GM21529 (cell line): ENCODE data around the gene CDC42EP3.

Source experiments
- ATAC-seq: cut with Tn5 transposase; IDR thresholded peaks from one replicate; pipeline ENCODE4 v1.9.1; 2021; ENCODE audit not compliant: unreplicated experiment

CDC42EP3 gene, protein sequence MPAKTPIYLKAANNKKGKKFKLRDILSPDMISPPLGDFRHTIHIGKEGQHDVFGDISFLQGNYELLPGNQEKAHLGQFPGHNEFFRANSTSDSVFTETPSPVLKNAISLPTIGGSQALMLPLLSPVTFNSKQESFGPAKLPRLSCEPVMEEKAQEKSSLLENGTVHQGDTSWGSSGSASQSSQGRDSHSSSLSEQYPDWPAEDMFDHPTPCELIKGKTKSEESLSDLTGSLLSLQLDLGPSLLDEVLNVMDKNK

DNA sequence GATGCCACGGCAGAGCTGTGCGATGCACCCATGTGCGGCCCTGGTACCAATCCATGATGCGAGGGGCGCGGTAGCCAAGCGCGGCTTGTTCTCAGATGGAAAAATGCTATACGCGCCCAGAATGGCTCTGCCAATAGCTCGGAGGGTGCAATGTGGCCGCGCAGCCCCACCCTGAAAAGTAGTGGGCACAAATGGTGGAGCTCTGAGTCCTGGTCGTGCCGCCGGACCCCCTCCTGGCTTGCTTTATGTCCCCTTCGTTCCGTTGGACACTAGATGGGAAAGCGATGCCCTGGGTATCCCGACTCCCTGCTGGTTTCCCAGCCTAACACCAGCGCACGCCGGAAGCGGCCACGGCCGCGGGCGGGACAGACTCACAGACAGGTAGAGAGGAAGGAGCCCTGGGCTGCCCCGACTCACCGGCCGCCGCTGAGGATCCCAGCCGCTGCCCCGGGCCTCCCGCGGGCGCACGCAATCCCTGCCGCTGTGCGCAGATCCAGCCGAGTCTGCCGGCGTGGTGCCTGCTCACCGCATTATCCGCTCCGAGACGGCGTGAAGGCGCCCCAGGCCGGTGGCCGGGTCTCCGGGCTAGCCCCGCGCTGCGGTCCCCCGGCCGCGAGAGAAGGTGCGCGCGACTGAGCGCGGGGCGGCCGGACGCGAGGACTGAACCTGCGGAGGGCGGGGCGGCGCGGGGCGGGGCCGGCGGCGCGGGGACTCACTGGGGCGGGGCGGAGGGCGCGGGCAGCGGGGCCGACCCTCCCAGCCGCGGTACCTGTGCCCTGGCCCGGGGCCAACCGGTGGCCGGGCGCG, at the start of gene CDC42EP3:
Gene CDC42EP3, minus strand, starts transcription at position 634 of the 807 bp plus-strand sequence. CDS start 25,055 bp downstream, outside the sequence.
- ATAC-seq = peak; percentile 52

DNA sequence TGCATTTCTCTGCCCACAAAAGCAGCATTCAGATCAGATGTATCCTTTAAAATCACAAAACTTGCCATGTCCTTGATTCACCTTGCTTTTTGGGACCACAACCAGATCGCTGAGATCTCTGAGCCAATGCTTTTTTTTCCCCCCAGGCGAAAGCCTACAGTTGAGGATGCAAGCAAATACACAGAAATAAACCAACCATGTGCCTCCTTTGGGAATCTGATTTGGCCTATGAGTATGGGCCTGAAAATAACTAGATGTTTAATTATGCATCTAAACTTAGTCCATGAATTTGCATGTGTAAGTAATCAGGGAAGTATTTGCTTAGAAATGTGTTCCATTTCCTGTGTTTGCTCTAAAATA, 49.7 kb upstream of the CDC42EP3 start:
- ATAC-seq = no peak

DNA sequence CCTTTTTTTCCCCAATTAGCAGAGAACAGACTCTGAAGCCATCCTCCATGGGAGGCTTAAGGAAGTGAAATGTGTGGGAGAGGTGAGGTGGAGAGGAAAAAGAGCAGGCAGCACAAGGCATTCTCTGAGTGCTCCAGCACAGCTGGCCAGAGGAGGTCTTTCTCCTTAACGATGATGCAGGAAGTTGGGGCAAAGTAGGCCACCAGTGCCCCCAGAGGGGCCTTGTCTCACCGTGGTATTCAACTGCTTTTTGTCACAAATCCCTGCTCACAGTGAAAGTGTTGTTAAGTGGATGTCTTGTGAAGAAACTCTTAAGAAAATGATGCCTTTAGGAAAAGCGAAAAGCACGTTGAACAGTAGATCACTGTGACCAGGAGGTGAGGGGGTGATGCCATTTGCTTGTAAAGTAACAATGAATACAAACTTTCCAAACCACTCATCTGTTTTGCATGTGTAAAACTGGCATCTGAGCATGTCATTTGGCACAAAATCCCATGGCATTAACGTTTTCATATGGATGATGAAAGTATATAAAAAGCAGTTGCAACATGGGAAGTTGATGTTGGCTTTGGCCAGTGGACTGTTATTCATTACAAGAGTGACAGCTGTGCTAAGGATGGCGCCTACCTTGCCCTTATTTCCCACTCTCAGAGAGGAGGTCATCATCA, 49.2 kb upstream of the CDC42EP3 start:
- no peak for ATAC-seq

DNA sequence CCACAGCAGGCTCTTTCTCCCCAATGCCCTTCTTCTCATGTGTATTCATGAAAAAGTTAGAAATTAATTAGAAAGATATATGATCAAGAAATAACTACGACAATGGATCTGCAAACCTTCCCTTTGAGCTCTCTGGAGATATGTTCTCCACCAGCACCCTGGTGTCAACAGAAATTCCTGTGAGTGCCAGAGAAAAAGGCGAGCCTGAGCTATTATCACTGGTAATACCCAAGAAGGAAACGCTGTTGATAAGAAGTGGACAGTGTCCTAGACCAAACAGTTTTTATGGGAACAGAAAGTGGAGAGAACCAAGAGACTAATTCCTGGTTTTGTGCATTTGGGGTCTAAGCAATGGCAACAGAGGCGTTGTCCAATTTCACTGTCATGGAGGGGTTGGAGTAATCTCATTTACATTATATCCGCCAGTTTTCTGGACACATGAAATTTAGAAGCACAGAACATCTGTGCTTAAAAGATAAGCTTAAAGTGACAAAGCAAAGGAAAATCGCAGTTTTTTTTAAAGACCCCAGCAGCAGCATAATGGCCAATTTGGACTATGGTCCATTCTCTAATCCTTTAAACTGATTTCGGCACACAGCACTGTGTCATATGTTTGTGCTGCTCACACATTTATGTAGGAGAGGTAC, 47.2 kb upstream of the CDC42EP3 start:
- ATAC-seq = no peak

DNA sequence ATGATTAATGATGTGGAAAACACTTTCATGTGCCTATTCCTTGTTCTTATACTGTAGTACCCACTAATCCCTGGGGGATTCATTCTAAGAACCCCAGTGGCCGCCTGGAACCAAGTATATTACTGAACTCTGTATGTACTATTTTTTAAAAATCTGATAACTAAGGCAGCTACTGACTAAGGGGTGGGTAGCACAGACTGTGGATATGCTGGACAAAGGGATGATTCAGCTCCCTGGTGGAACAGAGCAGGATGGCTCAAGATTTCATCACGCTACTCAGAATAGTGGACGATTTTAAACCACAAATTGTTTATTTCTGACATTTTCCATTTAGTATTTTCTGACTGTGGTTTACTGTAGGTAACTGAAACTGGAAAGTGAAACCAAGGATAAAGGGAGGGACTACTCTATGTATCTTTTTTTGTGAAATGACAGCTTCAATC, 41.8 kb upstream of the CDC42EP3 start:
- no peak for ATAC-seq

DNA sequence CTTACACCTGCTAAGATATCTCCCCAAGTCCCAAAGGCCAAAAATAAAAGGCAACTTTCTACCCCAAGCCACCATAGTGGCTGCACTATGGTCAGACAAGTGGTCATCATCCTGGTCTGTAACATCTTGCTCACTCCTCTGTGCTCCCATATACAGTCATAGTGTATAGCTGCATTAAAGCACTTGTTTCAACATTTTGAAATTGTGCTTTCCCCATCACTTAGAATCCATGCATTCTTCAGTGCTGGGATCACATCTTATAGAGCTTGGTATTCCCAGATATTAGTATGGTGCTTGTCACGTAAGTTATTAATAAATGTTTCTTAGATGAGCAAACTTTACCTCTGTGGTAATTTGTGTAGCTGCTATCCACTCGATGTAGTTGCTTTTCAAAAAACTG, 40.4 kb upstream of the CDC42EP3 start:
- peak; percentile 6 for ATAC-seq

DNA sequence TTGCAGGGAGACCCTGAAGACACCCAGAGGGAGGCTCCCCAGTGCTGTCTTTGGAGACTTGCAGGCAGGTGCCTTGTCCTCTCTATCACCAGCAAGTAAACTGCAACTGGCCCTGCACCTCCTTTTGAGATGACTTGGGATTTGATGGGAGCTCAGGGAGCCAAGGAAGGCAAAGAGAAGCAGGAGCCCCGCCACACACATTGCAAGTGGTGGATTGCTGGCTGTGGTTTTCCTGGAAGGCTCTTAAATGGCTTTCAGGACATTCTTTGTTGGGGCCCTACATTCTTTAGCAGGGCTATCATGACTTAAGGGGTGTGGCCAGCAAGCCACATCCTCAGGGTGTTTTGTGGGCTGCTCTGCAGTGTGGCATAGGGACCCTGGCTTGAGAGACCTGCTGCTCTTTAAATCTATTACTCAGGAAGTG, 39.9 kb upstream of the CDC42EP3 start:
- ATAC-seq = peak; percentile 52

DNA sequence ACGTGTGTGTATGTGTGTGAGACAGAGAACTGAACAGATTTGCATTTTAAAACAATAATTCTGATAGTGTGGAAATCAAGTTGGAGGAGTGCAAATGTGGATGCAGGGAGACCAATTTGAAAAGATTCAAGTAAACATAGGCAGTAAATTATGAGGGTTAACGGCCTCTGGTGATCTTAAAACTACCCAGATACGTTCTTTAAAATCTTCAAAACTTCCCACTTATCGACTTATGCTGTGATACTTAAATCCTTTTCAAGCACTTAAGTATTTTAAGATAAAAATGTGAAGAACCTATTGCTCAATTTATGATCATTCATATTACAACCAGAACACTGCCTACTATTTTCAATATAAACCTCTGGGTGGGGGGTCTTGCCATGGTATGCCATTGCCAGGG, 37.7 kb upstream of the CDC42EP3 start:
- no peak for ATAC-seq

DNA sequence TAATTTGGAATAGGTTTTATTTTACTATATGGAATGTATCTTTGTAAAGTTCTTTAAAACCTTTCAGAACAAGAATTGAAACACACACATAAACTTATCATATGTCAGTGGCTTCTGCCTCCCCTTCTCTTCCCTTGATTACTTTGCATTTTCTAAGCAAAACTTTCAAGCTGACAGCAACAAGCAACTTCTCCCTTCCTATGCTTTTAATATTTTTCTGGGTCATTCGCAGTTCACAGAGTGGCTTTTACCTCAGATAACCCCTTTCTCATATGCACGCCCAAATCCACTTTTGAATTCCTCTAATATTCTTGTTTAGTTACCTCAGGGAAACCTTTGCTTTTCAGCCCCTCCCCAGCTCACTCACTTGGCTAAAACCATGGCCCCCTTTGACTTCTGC, 36.7 kb upstream of the CDC42EP3 start:
- ATAC-seq = no peak

DNA sequence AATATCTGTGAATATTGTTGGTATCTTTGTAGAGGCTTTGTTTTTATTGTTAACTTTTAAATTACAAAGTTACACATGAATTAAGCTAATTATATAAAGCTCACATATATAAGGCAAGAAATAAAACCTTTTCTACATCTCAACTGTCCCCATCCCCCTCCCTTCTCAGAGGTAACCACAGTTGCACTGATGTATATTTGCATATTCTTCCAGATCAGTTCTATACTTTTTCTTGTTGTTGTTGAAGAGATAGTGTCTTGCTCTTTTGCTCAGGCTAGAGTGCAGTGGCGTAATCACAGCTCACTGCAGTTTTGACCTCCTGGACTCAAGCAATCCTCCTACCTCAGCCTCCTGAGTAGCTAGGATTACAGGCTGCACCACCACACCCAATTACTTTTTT, 36.0 kb upstream of the CDC42EP3 start:
- no peak for ATAC-seq

DNA sequence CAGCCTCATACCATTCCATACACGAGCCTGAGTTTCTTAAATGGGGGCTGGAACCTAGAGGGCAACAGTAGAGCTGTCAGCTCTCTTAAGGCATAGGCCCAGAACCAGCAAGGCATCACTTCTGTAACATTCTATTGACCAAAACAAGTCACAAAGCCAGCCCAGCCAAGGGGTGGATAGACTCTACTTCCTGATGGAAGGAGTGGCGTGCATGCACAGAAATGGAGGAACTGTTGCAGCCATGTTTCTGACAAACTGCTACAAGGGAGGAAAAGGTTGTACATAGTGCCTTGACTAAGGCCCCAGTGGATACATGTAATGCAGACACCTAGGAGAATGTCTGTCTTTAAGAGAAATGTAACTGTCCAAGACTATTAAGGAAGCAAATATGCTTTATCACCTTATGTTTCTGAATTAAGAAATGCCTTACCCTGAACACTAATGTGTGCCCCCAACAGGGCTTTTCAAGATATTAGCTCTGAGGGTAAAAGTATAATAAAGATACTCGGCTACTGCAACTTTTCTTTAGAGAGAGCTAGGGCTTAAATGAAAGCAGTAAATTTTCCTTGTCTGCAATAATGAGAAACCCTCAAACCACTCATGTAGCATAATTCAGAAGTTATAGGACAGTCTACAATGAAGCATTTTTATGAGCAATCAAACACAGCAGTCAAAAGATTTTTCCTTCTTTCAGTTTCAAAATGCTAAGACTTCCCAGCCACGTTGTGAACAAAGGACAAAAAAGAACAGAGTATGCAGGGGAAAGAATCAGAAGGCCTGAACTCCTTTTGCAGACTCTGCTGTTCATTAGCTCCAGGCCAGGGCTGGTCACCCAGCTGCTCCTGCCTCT, 35.1 kb upstream of the CDC42EP3 start:
- ATAC-seq = no peak

DNA sequence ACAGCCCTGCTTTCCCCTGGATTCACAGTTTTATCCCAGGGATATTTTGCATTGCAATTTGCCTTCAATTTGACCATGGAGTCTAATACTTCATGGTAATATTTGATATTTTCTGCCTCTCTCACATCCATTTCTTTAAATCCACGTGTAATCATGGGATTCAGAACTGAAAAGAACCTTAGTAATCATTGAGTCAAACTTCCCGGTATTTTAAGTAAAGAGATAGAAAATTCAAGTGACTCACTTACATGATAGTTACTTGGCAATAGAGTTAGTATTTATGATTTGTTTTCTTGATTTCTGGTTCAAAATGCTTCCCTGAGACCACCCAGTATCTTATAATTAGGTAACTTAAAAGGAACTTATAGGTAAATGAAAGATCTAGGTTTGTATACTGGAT, 33.7 kb upstream of the CDC42EP3 start:
- no peak for ATAC-seq

DNA sequence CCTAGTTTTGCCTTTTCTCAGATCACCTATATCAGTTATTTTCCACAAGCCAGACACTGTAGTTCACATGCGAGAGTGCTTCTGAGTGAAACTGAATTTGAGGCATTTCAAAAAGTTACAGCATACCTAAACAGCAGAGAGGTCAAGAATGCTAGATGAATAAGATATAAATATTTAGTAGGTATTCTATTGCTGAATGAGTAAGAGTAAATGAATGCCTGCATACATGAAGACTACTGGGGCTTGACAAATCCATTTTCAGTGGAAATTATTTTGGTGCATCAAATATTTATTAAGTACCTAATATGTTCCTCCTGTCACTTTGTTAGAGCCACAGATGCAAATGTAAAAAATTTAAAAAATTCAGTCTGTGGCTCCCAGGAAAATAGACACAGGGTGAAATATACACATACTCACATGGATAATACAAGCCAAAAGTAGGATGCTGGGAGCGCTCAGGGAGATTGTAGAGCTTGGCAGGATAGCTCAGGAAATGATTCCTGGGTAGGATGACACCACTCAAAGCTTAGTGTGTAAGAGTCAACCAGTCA, 27.6 kb upstream of the CDC42EP3 start:
- ATAC-seq = no peak

DNA sequence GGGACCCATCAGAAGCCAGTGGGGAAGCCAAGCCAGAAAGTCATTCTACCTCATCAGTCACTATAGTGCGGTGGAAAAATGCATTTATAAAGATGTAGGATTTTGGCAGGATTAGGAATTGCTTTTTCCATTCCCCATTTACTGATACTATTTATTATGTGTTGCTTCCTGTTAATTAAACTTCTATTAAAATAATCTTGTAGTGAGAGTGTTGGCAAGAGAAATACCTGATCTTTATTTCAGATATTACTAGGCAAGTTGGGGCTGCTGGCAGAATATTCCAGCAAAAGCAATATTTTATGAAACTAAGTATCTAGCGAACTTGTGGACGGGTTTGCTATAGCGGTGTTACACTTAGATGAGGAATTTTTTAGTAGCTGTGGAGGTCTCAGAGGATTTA, 23.9 kb upstream of the CDC42EP3 start:
- no peak for ATAC-seq

DNA sequence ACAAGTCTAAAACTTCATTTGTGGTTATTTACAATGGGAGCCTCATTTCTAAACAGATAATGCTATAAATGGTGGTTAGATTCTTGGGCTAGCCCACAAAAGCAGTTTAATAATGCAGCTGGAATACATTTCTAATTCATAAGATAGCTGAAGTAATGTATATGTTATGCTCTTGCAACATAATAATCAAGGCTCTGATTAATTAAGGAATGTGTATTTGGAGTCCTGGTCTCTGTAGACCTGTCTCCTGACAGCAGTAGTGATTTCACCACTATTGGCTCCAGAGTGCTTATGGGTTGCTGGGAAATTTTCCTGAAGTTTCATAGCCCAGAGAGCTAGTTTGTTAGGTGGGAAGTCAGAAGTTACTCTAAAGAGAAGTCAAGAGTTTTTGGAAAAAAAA, 21.3 kb upstream of the CDC42EP3 start:
- ATAC-seq = no peak

DNA sequence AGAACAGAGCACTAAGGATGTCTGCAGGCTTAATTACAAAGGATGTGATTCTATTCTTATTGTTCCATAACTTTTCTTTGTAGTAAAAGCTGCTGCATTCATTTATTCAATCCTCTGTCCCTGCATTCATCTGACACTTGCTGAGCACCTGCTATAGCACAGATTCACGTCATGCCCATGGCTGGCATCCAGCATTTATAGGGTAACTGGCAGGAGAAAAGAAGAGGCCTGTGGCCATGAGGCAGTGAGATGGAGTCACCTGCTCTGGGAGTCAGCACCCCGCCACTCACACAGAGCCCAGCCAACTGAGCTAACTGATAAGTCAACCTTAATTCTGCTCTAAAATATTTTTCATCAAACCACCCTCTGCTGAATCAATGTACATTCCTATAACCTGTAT, 18.3 kb upstream of the CDC42EP3 start:
- ATAC-seq = no peak

DNA sequence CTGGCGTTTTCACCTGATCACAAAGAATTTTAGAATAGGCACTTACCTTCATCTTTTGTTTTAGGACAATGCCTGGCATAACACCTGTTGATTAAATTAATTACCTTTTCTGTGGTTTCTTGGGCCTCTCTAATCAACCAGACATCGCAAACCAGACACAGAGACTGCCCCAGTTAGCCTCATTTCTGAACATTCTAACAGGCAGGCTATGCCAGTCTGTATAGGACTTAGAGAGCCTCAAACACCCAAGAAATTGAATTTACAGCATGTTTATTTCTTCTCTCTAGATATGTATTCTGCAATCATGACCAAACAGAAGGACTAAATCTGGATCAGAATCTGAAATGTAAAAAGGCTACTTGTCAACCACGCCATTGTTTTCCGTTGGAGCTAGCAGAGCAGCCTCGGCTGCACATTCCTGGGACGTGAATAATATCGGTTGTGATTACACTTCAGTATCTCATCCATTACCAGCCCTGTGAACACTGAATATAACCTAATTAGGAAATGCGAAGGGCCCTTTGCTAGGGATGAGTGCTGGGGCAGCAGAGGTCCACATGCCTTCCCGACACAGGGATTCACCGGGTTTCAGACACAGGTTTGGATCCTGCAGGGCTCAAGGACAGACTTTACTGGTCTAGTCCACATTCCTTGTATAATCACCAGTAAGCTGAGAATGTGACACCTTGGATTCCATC, 17.5 kb upstream of the CDC42EP3 start:
- no peak for ATAC-seq

DNA sequence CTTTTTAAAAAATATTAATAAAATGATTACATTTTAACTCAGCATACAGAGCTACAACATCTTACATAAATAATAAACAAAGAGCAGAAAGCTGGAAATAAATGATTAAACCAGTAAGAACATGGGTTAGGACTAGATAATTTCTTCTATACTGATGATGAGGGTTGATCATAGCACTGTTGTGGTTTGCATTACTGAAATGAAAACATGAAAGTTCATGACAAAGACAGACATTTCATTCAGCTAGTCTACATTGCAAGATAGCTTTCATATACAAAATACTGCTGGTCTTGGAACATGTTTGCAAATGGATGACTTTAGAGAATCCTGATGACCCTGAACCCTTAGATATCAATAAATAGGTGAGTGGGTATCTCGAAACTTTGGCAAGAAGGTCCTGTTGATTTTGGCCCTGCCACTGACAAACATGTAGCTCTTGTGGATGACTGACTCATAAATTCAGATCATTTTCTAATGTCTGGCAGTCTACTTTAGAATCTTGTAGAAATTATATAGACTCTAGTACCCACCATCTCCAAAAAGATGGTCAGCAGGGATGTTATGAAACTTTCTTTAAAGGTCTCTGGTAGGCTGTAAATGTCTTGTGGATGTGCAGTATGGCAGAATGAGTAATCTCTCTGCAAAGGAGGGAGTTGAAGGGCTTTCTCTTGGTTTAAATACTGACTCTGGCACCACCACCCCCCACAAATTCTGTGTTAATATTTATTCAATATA, 15.5 kb upstream of the CDC42EP3 start:
- ATAC-seq = no peak

DNA sequence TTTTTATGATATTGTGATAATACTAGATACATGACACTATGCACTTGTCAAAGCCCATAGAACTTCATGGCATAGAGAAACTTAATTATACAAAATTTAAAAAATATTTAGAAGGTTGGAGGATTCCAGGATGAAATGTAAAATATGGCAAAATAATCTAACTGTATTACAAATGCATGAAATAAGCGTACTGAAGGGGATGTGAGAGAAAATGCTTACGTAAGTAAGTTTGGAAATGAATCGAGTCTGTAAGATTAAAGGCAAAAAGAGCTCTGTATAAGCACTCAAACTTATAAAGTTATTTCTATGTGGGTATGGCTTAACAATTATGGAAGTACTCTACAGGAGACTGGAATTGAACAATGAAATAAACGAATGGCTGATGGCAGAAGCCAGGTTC, 13.4 kb upstream of the CDC42EP3 start:
- no peak for ATAC-seq
